ENCODE data around the gene ARHGAP28.

The ARHGAP28 gene

GRCh38 chr18:6729247-6730091, at the start of gene ARHGAP28:
ARHGAP28 (plus strand) TSS chr18:6729716; CDS start chr18:6729822, 106 bp downstream.
- TF ChIP-seq CTCF (IDR thresholded peaks at IDR 0.05; ENCODE audit: low read depth, low read length, missing control alignments) = peak; percentile 16
- peak within 1 kb of the TSS; percentile 52 for H3K4me3 ChIP-seq (ENCODE audit: low read depth, low read length)
- DNase-seq (ENCODE audit: low read depth) = peak; percentile 59
- in situ Hi-C loops (cut with HindIII; ENCODE audit: low sequenced_read_pairs) = no loop called here

- H3K4me3 ChIP-seq (ENCODE audit: low read depth, low read length) = no peak overlapping the region
- in situ Hi-C loops (cut with HindIII; ENCODE audit: low sequenced_read_pairs) = no loop called here
- no peak for TF ChIP-seq CTCF (IDR thresholded peaks at IDR 0.05; ENCODE audit: low read depth, low read length, missing control alignments)
Observed at GRCh38 chr18:6681331-6681875, 48.1 kb upstream of the ARHGAP28 start.

GRCh38 chr18:6682437-6683111, 46.9 kb upstream of the ARHGAP28 start:
- no peak overlapping the region for H3K4me3 ChIP-seq (ENCODE audit: low read depth, low read length)
- DNase-seq (ENCODE audit: low read depth) = no peak
- TF ChIP-seq CTCF (IDR thresholded peaks at IDR 0.05; ENCODE audit: low read depth, low read length, missing control alignments) = no peak
- in situ Hi-C loops (cut with HindIII; ENCODE audit: low sequenced_read_pairs) = no loop called here

More at GRCh38 chr18:6681331-6681875, 48.1 kb upstream of the ARHGAP28 start:
- no peak for DNase-seq (ENCODE audit: low read depth)

GRCh38 chr18:6683112-6683876, 46.2 kb upstream of the ARHGAP28 start:
- DNase-seq (ENCODE audit: low read depth) = no peak
- in situ Hi-C loops (cut with HindIII; ENCODE audit: low sequenced_read_pairs) = no loop called here
- H3K4me3 ChIP-seq (ENCODE audit: low read depth, low read length) = no peak overlapping the region
- no peak for TF ChIP-seq CTCF (IDR thresholded peaks at IDR 0.05; ENCODE audit: low read depth, low read length, missing control alignments)

- TF ChIP-seq CTCF (IDR thresholded peaks at IDR 0.05; ENCODE audit: low read depth, low read length, missing control alignments) = no peak
- H3K4me3 ChIP-seq (ENCODE audit: low read depth, low read length) = no peak overlapping the region
- DNase-seq (ENCODE audit: low read depth) = no peak
- in situ Hi-C loops (cut with HindIII; ENCODE audit: low sequenced_read_pairs) = no loop called here
Observed at GRCh38 chr18:6687676-6688075, 41.8 kb upstream of the ARHGAP28 start.

- DNase-seq (ENCODE audit: low read depth) = no peak
- in situ Hi-C loops (cut with HindIII; ENCODE audit: low sequenced_read_pairs) = no loop called here
- TF ChIP-seq CTCF (IDR thresholded peaks at IDR 0.05; ENCODE audit: low read depth, low read length, missing control alignments) = no peak
- H3K4me3 ChIP-seq (ENCODE audit: low read depth, low read length) = no peak overlapping the region
Observed at GRCh38 chr18:6708890-6709289, 20.6 kb upstream of the ARHGAP28 start.

Measured in astrocyte of the cerebellum (primary cell).